ENCODE measurements around the gene TFE3.

DNA sequence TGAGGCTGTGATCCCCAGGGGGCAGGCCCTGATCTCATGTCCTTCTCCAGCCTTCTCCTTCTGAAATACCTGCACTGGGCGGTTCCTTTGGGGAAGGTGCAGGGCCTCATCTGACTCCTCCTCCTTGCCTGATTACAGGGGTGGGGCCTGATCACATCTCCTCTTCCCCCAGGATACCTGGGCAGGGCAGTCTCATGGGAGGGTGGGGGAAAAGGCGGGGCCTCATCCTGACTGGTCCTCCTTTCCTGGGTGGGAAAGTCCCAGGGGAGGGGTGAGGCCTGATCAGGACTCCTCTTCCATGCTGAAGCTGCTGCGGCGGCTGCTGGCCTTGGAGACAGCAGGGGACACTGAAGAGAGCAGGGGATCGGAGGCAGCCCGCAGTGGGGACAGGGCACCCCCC is 13.3 kb downstream of the TFE3 start:
- no peak for TF ChIP-seq POLR2AphosphoS5 (IDR thresholded peaks at IDR 0.05; ENCODE audit: low read depth, low read length)
- TF ChIP-seq TAF1 (IDR thresholded peaks at IDR 0.05; ENCODE audit: borderline replicate concordance, low read depth, low read length) = no peak
- TF ChIP-seq POLR2A (IDR thresholded peaks at IDR 0.05; ENCODE audit: low read depth, low read length) = no peak

Measured in GM12892 (cell line).